CD4-positive, alpha-beta T cell (primary cell): Measurements from ENCODE around the gene SAMMSON. TPM values are rescaled to one million over a fixed set of nuclear protein-coding genes. Genes with fewer than 3 reads are reported as not detected.

Experiments
- ATAC-seq: fragments of 200-7000 bp; cut with Tn5 transposase; one replicate; pipeline ENCODE4 v1.10.0; 2022; ENCODE audit warnings: mild to moderate bottlenecking; ENCODE audit not compliant: poor library complexity
- CTCF ChIA-PET: fragments of 350-600 bp; sonication (Branson Sonifier 250); formaldehyde crosslinking; loops from one replicate; lab custom pipeline; 2021; ENCODE audit warnings: antibody characterized with exemption, inconsistent platforms; lab: Charles Lee
- POLR2A ChIA-PET: fragments of 350-600 bp; sonication (Branson Sonifier 250); formaldehyde crosslinking; loops from one replicate; lab custom pipeline; 2021; ENCODE audit warnings: antibody characterized with exemption, inconsistent platforms; lab: Charles Lee
- DNase-seq, 14 experiments: peaks; one replicate each; pipeline ENCODE4 v3.0.0-alpha.2; 2013 to 2020; ENCODE audit warnings: mixed read lengths in 2 of 14
- H3K27ac ChIP-seq, 2 donors: one replicate each; pipeline versions ENCODE4 v1.5.1 to v1.7.0; 2013; ENCODE audit warnings: low read length in 2 of 2, low read depth in 1 of 2, mild to moderate bottlenecking in 1 of 2
- H3K27me3 ChIP-seq, 2 experiments: 1 replicate in 1 of 2; 2 replicates in 1 of 2; pipeline versions ENCODE4 v1.6.1 to v1.7.0; 2013; ENCODE audit warnings: low read length in 2 of 2, control low read depth in 1 of 2, mild to moderate bottlenecking in 1 of 2, moderate library complexity in 1 of 2; ENCODE audit not compliant: insufficient read depth in 2 of 2, control insufficient read depth in 1 of 2
- H3K36me3 ChIP-seq: one replicate; pipeline ENCODE4 v1.6.1; 2013; ENCODE audit warnings: low read length, control low read depth; ENCODE audit not compliant: insufficient read depth
- H3K4me1 ChIP-seq: one replicate; pipeline ENCODE4 v1.6.1; 2013; ENCODE audit warnings: low read length, control low read depth; ENCODE audit not compliant: insufficient read depth
- H3K4me3 ChIP-seq: one replicate; pipeline ENCODE4 v1.5.1; 2013; ENCODE audit warnings: mild to moderate bottlenecking, low read length, moderate library complexity
- H3K9me3 ChIP-seq, 2 experiments: 1 replicate in 1 of 2; 2 replicates in 1 of 2; pipeline versions ENCODE4 v1.6.1 to v1.7.0; 2013; ENCODE audit warnings: low read length in 2 of 2, mild to moderate bottlenecking in 2 of 2, control low read depth in 1 of 2, moderate library complexity in 1 of 2; ENCODE audit not compliant: control insufficient read depth in 1 of 2, insufficient read depth in 1 of 2
- H3K27ac Mint-ChIP-seq: one replicate; pipeline ENCODE4 v1.8.0; 2020; ENCODE audit warnings: mixed read lengths
- H3K27me3 Mint-ChIP-seq: one replicate; pipeline ENCODE4 v1.8.0; 2021; ENCODE audit warnings: mixed read lengths
- H3K36me3 Mint-ChIP-seq: one replicate; pipeline ENCODE4 v1.8.0; 2021; ENCODE audit warnings: low read depth, mixed read lengths
- H3K4me1 Mint-ChIP-seq: one replicate; pipeline ENCODE4 v1.8.0; 2021; ENCODE audit warnings: low read depth, mixed read lengths
- H3K4me3 Mint-ChIP-seq: one replicate; pipeline ENCODE4 v1.8.0; 2020; ENCODE audit warnings: mild to moderate bottlenecking, mixed read lengths
- H3K9me3 Mint-ChIP-seq: one replicate; pipeline ENCODE4 v1.8.0; 2020; ENCODE audit warnings: mixed read lengths
- CTCF ChIP-seq: fragments of 200-600 bp; IDR thresholded peaks from one replicate; pipeline ENCODE4 v1.8.0; 2022; ENCODE audit warnings: antibody characterized with exemption, mild to moderate bottlenecking
- intact Hi-C, 2 experiments: fragments of 100-400 bp; cut with DNase I in 1 of 2; cut with micrococcal nuclease in 1 of 2; formaldehyde crosslinking; loops; one replicate each; pipeline versions ENCODE4 v1.15.1 to v1.9.0; 2023 to 2025; cut with DNase I, micrococcal nuclease
- total RNA-seq, 174 experiments: library from RNA in 2 of 174; stranded (reverse) in 2 of 174; gene quantifications; one replicate each; pipeline ENCODE4 v1.2.3 and lab custom pipeline; 2021 to 2026

Gene SAMMSON
- total RNA-seq, 2 experiments from 2014 or later = not detected

- no peaks in the 10 kb centered on the region for H3K36me3 ChIP-seq
- Mint-ChIP-seq H3K36me3 (no peaks in the 10 kb centered on the region), H3K4me1 (no peaks in the 10 kb centered on the region), H3K27me3 (peaks cover 47% of the 10 kb centered on the region), H3K4me3 (no peak overlapping the region), H3K9me3 (no peaks in the 10 kb centered on the region), H3K27ac (no peak overlapping the region)
- ChIA-PET CTCF (no interaction called here), POLR2A (no interaction called here)
- intact Hi-C loops = no loop called here
- TF ChIP-seq CTCF = no peak
- no peaks in the 10 kb centered on the region for H3K9me3 ChIP-seq
- H3K27ac ChIP-seq = no peak overlapping the region
- no peaks in the 10 kb centered on the region for H3K4me1 ChIP-seq
- no peak overlapping the region for H3K4me3 ChIP-seq
- no peaks in the 10 kb centered on the region for H3K27me3 ChIP-seq
- ATAC-seq (no peak), DNase-seq (no peak)
Measured at GRCh38 chr3:70112751-70113150, 113.2 kb downstream of the SAMMSON start.

GRCh38 chr3:70114431-70114830 is 114.9 kb downstream of the SAMMSON start:
- H3K27me3 Mint-ChIP-seq = peaks cover 42% of the 10 kb centered on the region

GRCh38 chr3:70119879-70120278 is 120.3 kb downstream of the SAMMSON start:
- no peaks in the 10 kb centered on the region for H3K9me3 Mint-ChIP-seq
- Histone ChIP-seq H3K27ac (no peak overlapping the region), H3K4me1 (no peaks in the 10 kb centered on the region), H3K9me3 (no peaks in the 10 kb centered on the region), H3K27me3 (peaks cover 0 to 3% of the 10 kb centered on the region in 2 experiments), H3K4me3 (no peak overlapping the region), H3K36me3 (no peaks in the 10 kb centered on the region)
- peaks cover 21% of the 10 kb centered on the region for H3K27me3 Mint-ChIP-seq
- ChIA-PET POLR2A (no interaction called here), CTCF (interaction anchor here (1.8 kb wide), 1 partner anchor 13 kb away, joined by 8 read pairs; no protein-coding TSS in a partner anchor)
- intact Hi-C loops = no loop called here
- DNase-seq (no peak), ATAC-seq (no peak)
- no peak overlapping the region for H3K4me3 Mint-ChIP-seq
- H3K27ac Mint-ChIP-seq = no peak overlapping the region
- TF ChIP-seq CTCF = no peak
- no peaks in the 10 kb centered on the region for H3K4me1 Mint-ChIP-seq
- H3K36me3 Mint-ChIP-seq = no peaks in the 10 kb centered on the region

More at GRCh38 chr3:70114431-70114830, 114.9 kb downstream of the SAMMSON start:
- Mint-ChIP-seq H3K4me1 (no peaks in the 10 kb centered on the region), H3K9me3 (no peaks in the 10 kb centered on the region), H3K27ac (no peak overlapping the region), H3K4me3 (no peak overlapping the region), H3K36me3 (no peaks in the 10 kb centered on the region)
- Histone ChIP-seq H3K9me3 (no peaks in the 10 kb centered on the region), H3K4me1 (no peaks in the 10 kb centered on the region), H3K27me3 (no peaks in the 10 kb centered on the region), H3K4me3 (no peak overlapping the region), H3K27ac (no peak overlapping the region), H3K36me3 (no peaks in the 10 kb centered on the region)
- POLR2A ChIA-PET = no interaction called here
- no peak for DNase-seq
- CTCF ChIA-PET = no interaction called here
- intact Hi-C loops = no loop called here
- TF ChIP-seq CTCF = no peak
- ATAC-seq = no peak
